HEK293 (cell line): ENCODE data around the gene CNTNAP5.

Source experiments
- CTCF ChIA-PET: fragments of 350-600 bp; formaldehyde crosslinking; extraction: SDS; loops from one replicate; lab custom pipeline; 2021; ENCODE audit warnings: antibody characterized with exemption; lab: Yijun Ruan, JAX
- POLR2A ChIA-PET: fragments of 300-600 bp; formaldehyde crosslinking; extraction: SDS; loops from one replicate; lab custom pipeline; 2020; ENCODE audit warnings: antibody characterized with exemption, inconsistent platforms; lab: Yijun Ruan, JAX
- H3K27ac ChIP-seq: fragments of 200-500 bp; sonication (Bioruptor generic); 2 replicates; pipeline ENCODE4 v1.5.1; 2014; ENCODE audit warnings: low read depth, low read length, control low read depth, inconsistent platforms; ENCODE audit errors: extremely low read depth
- H3K36me3 ChIP-seq, 2 experiments: fragments of 200-500 bp in 1 of 2; sonication (Bioruptor generic) in 1 of 2; 1 replicate in 1 of 2; 2 replicates in 1 of 2; pipeline ENCODE4 v1.5.1; 2014 to 2017; ENCODE audit warnings: inconsistent platforms in 2 of 2, low read length in 2 of 2; ENCODE audit not compliant: control insufficient read depth in 2 of 2, insufficient read depth in 1 of 2
- H3K4me1 ChIP-seq: fragments of 200-500 bp; sonication (Bioruptor generic); 2 replicates; pipeline ENCODE4 v1.5.1; 2014; ENCODE audit warnings: mild to moderate bottlenecking, low read length, inconsistent platforms; ENCODE audit not compliant: control insufficient read depth, insufficient read depth
- H3K4me3 ChIP-seq: 2 replicates; pipeline ENCODE4 v1.5.1; 2011; ENCODE audit warnings: low read depth, mild to moderate bottlenecking, control low read depth, low read length, moderate library complexity
- H3K9me3 ChIP-seq: fragments of 200-500 bp; sonication (Bioruptor generic); 2 replicates; pipeline ENCODE4 v1.5.1; 2014; ENCODE audit warnings: low read depth, low read length, inconsistent platforms; ENCODE audit not compliant: control insufficient read depth, insufficient read depth
- BCL11A ChIP-seq: fragments of 450-650 bp; formaldehyde crosslinking; IDR thresholded peaks from 2 replicates; pipeline ENCODE4 v1.5.1; 2016; ENCODE audit warnings: low read depth, missing biosample characterization, missing genetic modification characterization
- CTCF ChIP-seq: fragments of 450-650 bp; formaldehyde crosslinking; IDR thresholded peaks from 2 replicates; pipeline ENCODE4 v1.5.1; 2016; ENCODE audit warnings: missing biosample characterization, missing genetic modification characterization
- OSR2 ChIP-seq: fragments of 450-650 bp; formaldehyde crosslinking; IDR thresholded peaks from 2 replicates; pipeline ENCODE4 v1.5.1; 2016; ENCODE audit warnings: missing biosample characterization, missing genetic modification characterization
- PRDM6 ChIP-seq: fragments of 450-650 bp; formaldehyde crosslinking; IDR thresholded peaks from 2 replicates; pipeline ENCODE4 v1.5.1; 2017; ENCODE audit warnings: missing biosample characterization, missing genetic modification characterization
- RBAK ChIP-seq: fragments of 450-650 bp; formaldehyde crosslinking; IDR thresholded peaks from 2 replicates; pipeline ENCODE4 v1.5.1; 2016; ENCODE audit warnings: missing biosample characterization, missing genetic modification characterization
- SALL2 ChIP-seq: fragments of 450-650 bp; formaldehyde crosslinking; IDR thresholded peaks from 2 replicates; pipeline ENCODE4 v1.5.0; 2017; ENCODE audit warnings: missing biosample characterization, mild to moderate bottlenecking, missing genetic modification characterization, borderline replicate concordance
- SCRT2 ChIP-seq: fragments of 450-650 bp; formaldehyde crosslinking; IDR thresholded peaks from 2 replicates; pipeline ENCODE4 v1.5.1; 2016; ENCODE audit warnings: missing biosample characterization, missing genetic modification characterization
- ZBTB8A ChIP-seq: fragments of 450-650 bp; formaldehyde crosslinking; IDR thresholded peaks from 2 replicates; pipeline ENCODE4 v1.5.1; 2016; ENCODE audit warnings: missing biosample characterization, missing genetic modification characterization
- ZFHX2 ChIP-seq: fragments of 450-650 bp; formaldehyde crosslinking; conservative IDR thresholded peaks from 2 replicates; pipeline ENCODE4 v1.5.1; 2016; ENCODE audit warnings: missing biosample characterization, missing genetic modification characterization
- ZNF114 ChIP-seq: fragments of 450-650 bp; formaldehyde crosslinking; IDR thresholded peaks from 2 replicates; pipeline ENCODE4 v1.5.0; 2017; ENCODE audit warnings: missing biosample characterization, missing genetic modification characterization
- ZNF157 ChIP-seq: fragments of 450-650 bp; formaldehyde crosslinking; IDR thresholded peaks from 2 replicates; pipeline ENCODE4 v1.5.1; 2016; ENCODE audit warnings: missing biosample characterization, missing genetic modification characterization
- ZNF16 ChIP-seq: fragments of 450-650 bp; formaldehyde crosslinking; IDR thresholded peaks from 2 replicates; pipeline ENCODE4 v1.5.1; 2016; ENCODE audit warnings: low read depth, missing biosample characterization, missing genetic modification characterization
- ZNF214 ChIP-seq: fragments of 450-650 bp; formaldehyde crosslinking; IDR thresholded peaks from 2 replicates; pipeline ENCODE4 v1.5.1; 2017; ENCODE audit warnings: missing biosample characterization, mild to moderate bottlenecking, missing genetic modification characterization, borderline replicate concordance
- ZNF223 ChIP-seq: fragments of 450-650 bp; formaldehyde crosslinking; IDR thresholded peaks from 2 replicates; pipeline ENCODE4 v1.5.1; 2016; ENCODE audit warnings: missing biosample characterization, missing genetic modification characterization
- ZNF26 ChIP-seq: fragments of 450-650 bp; formaldehyde crosslinking; IDR thresholded peaks from 2 replicates; pipeline ENCODE4 v1.5.1; 2016; ENCODE audit warnings: missing biosample characterization, missing genetic modification characterization
- ZNF311 ChIP-seq: fragments of 450-650 bp; formaldehyde crosslinking; IDR thresholded peaks from 2 replicates; pipeline ENCODE4 v1.5.1; 2017; ENCODE audit warnings: missing biosample characterization, missing genetic modification characterization, borderline replicate concordance
- ZNF423 ChIP-seq: fragments of 450-650 bp; formaldehyde crosslinking; IDR thresholded peaks from 2 replicates; pipeline ENCODE4 v1.5.1; 2016; ENCODE audit warnings: missing biosample characterization, missing genetic modification characterization
- ZNF473 ChIP-seq: fragments of 450-650 bp; formaldehyde crosslinking; IDR thresholded peaks from 2 replicates; pipeline ENCODE4 v1.5.1; 2017; ENCODE audit warnings: missing biosample characterization, missing genetic modification characterization
- ZSCAN23 ChIP-seq: fragments of 450-650 bp; formaldehyde crosslinking; IDR thresholded peaks from 2 replicates; pipeline ENCODE4 v1.5.1; 2016; ENCODE audit warnings: missing biosample characterization, missing genetic modification characterization
- TF ChIP-seq, protein P1 (sequence below): fragments of 450-650 bp; formaldehyde crosslinking; IDR thresholded peaks from 2 replicates; pipeline ENCODE4 v1.5.1; 2017; ENCODE audit warnings: missing biosample characterization, missing genetic modification characterization
- TF ChIP-seq, protein P2 (sequence below): fragments of 450-650 bp; formaldehyde crosslinking; IDR thresholded peaks from 2 replicates; pipeline ENCODE4; 2016; ENCODE audit warnings: missing biosample characterization, missing genetic modification characterization

The CNTNAP5 gene

DNA sequence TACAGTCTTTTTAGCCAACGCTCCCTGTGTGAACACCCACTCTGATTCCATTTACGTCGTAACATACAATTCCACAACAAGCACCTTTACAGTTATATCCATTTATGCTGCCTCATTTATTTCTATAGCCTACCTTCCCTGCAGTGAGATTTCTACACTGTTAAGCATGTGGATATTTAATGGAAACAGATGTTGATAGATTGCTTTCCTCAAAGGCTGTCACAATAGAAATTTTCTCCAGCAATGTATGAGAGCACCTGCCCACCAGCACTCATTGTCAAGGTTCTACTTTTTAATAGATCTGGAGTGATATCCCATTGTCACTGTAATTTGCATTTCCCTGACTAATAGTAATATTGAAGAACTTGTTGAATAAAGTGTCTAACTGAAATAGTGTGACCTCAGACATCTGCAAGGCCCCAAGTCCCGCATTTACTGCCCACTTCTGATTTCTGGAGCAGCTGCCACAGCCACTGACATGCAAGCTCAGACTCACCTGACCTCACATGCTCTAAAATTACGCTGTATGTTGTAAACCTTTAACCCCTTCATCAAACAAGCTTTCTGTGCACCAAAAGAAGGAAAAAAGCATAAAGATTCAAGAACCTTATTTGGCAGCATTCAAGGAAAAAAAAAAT lies 295.1 kb downstream of the CNTNAP5 start (continued):
- TF ChIP-seq ZNF473 (tag by site-specific recombination) (no peak), SCRT2 (no peak)

- TF ChIP-seq ZNF16 = no peak
- TF ChIP-seq ZFHX2 (tag by site-specific recombination) = no peak
- TF ChIP-seq, all 188 proteins: peak for 0
- ChIA-PET POLR2A (no interaction called here), CTCF (no interaction called here)
- no peak overlapping the region for H3K4me3 ChIP-seq
- H3K9me3 ChIP-seq = no peaks in the 10 kb centered on the region
- H3K4me1 ChIP-seq = no peaks in the 10 kb centered on the region
- H3K36me3 ChIP-seq = no peaks in the 10 kb centered on the region
- no peak overlapping the region for H3K27ac ChIP-seq
These were observed 298.2 kb downstream of the CNTNAP5 start for GRCh38 chr2:124323321-124323720.

- H3K4me3 ChIP-seq = no peak overlapping the region
- no peaks in the 10 kb centered on the region for H3K9me3 ChIP-seq
- H3K4me1 ChIP-seq = no peaks in the 10 kb centered on the region
- no peak overlapping the region for H3K27ac ChIP-seq
- POLR2A ChIA-PET = no interaction called here
- TF ChIP-seq ZNF311 (tag by site-specific recombination) = no peak
- TF ChIP-seq RBAK = no peak
- TF ChIP-seq SALL2 (tag by site-specific recombination) = no peak
- no peak for TF ChIP-seq ZNF214
- TF ChIP-seq ZNF26 (tag by site-specific recombination) = no peak
- TF ChIP-seq, protein P1, sequence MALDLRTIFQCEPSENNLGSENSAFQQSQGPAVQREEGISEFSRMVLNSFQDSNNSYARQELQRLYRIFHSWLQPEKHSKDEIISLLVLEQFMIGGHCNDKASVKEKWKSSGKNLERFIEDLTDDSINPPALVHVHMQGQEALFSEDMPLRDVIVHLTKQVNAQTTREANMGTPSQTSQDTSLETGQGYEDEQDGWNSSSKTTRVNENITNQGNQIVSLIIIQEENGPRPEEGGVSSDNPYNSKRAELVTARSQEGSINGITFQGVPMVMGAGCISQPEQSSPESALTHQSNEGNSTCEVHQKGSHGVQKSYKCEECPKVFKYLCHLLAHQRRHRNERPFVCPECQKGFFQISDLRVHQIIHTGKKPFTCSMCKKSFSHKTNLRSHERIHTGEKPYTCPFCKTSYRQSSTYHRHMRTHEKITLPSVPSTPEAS (tag by site-specific recombination) = no peak
- no peak for TF ChIP-seq ZNF157 (tag by site-specific recombination)
- no peak for TF ChIP-seq BCL11A
- H3K36me3 ChIP-seq = no peaks in the 10 kb centered on the region
- CTCF ChIA-PET = interaction anchor here (0.6 kb wide), 1 partner anchor 16 kb away, joined by 4 read pairs; no protein-coding TSS in a partner anchor
These were observed 300.8 kb downstream of the CNTNAP5 start for GRCh38 chr2:124325667-124326440.

DNA sequence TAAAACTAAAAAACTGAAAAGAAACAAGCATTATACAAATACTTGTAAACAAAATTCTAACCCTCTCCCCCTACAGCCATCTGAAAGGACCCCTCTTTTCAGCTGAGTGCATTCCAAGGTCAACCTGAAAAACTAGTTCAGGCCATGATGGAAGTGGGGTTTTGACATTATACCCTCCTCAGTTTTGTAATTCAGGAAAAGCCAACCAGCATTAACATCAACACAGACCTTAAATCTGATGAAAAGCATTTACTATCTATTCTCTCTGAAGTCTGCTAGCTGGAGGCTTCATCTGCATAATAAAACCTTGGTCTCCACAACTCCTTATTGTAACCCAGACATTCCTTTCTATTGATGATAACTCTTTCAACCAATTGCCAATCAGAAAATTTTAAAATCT lies 302.2 kb downstream of the CNTNAP5 start:
- H3K4me1 ChIP-seq = no peaks in the 10 kb centered on the region
- TF ChIP-seq ZSCAN23 (tag by site-specific recombination) (no peak), PRDM6 (tag by site-specific recombination) (no peak), ZNF223 (no peak), CTCF (tag by site-specific recombination) (no peak), ZNF423 (tag by site-specific recombination) (no peak), ZNF114 (tag by site-specific recombination) (no peak), ZBTB8A (tag by site-specific recombination) (no peak), ZFHX2 (tag by site-specific recombination) (no peak), OSR2 (tag by site-specific recombination) (no peak)
- TF ChIP-seq, protein P2, sequence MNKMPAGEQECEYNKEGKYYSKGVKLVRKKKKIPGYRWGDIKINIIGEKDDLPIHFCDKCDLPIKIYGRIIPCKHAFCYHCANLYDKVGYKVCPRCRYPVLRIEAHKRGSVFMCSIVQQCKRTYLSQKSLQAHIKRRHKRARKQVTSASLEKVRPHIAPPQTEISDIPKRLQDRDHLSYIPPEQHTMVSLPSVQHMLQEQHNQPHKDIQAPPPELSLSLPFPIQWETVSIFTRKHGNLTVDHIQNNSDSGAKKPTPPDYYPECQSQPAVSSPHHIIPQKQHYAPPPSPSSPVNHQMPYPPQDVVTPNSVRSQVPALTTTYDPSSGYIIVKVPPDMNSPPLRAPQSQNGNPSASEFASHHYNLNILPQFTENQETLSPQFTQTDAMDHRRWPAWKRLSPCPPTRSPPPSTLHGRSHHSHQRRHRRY = no peak
- ChIA-PET POLR2A (no interaction called here), CTCF (no interaction called here)
- no peaks in the 10 kb centered on the region for H3K9me3 ChIP-seq
- no peak overlapping the region for H3K27ac ChIP-seq
- no peak overlapping the region for H3K4me3 ChIP-seq
- H3K36me3 ChIP-seq = no peaks in the 10 kb centered on the region
